ENCODE data around the gene MEMO1. TPM values are rescaled to one million over a fixed set of nuclear protein-coding genes. Genes with fewer than 3 reads are reported as not detected.
"Not testable (repeated sequence)": the region's sequence is repeated elsewhere in the genome, so short reads cannot be mapped to it uniquely, and the experiment has no call there.

MEMO1 gene
- total and polyA plus RNA-seq, 2 of the 4 experiments (the other 2 are of a cell fraction): 23.7 to 49.7 TPM

- H3K79me1 ChIP-seq (ENCODE audit: low read depth in 1 of 2, low read length in 2 of 2): peaks cover 0 to 3% of the 10 kb centered on the region in 2 experiments; a peak in 1 of 4 replicates
- H2BK5ac ChIP-seq (ENCODE audit: low read depth, low read length, poor library complexity, severe bottlenecking): no peak overlapping the region
- no peak overlapping the region for H3K56ac ChIP-seq (ENCODE audit: extremely low read depth, insufficient read depth, low read length)
- CTCF ChIA-PET: no interaction called here
- ATAC-seq (ENCODE audit: low read depth) (no peak), DNase-seq (no peak)
- no peak overlapping the region for H2BK120ac ChIP-seq (ENCODE audit: low read depth, low read length)
- H3K9me1 ChIP-seq (ENCODE audit: insufficient read depth, low read length): no peaks in the 10 kb centered on the region
- intact Hi-C loops (cut with micrococcal nuclease) (no loop called here), dilution Hi-C loops (cut with HindIII; ENCODE audit: low sequenced_read_pairs, unreplicated experiment) (no loop called here), in situ Hi-C loops (cut with MboI; ENCODE audit: low sequenced_read_pairs) (no loop called here)
- no peak overlapping the region for H3K4ac ChIP-seq (ENCODE audit: low read depth, low read length)
- H3K4me2 ChIP-seq (ENCODE audit: low read depth, low read length): no peak overlapping the region
- H3K23ac ChIP-seq (ENCODE audit: low read depth, low read length): no peak overlapping the region
- H3K9me3 ChIP-seq (ENCODE audit: control insufficient read depth, insufficient read depth, low read length): no peaks in the 10 kb centered on the region
- no peak overlapping the region for H2AFZ ChIP-seq (replicated peaks; ENCODE audit: low read length, poor library complexity)
- H4K91ac ChIP-seq (ENCODE audit: insufficient read depth, low read depth, low read length): no peak overlapping the region
- no peak overlapping the region for H4K8ac ChIP-seq (ENCODE audit: low read depth in 2 of 2, low read length in 2 of 2)
- no peaks in the 10 kb centered on the region for H3K4me1 ChIP-seq (ENCODE audit: control insufficient read depth, insufficient read depth, low read length)
- H2BK15ac ChIP-seq (ENCODE audit: low read depth, low read length): no peak overlapping the region
- H3K36me3 ChIP-seq (ENCODE audit: control insufficient read depth, insufficient read depth, low read length): no peaks in the 10 kb centered on the region
- H3K27ac ChIP-seq (ENCODE audit: insufficient read depth, low read length): no peak overlapping the region
- no peak overlapping the region for H2AK5ac ChIP-seq (ENCODE audit: low read depth, low read length)
- H3K14ac ChIP-seq (replicated peaks; ENCODE audit: low read depth, low read length): no peak overlapping the region
- H3K27me3 ChIP-seq (ENCODE audit: control insufficient read depth, insufficient read depth, low read length): no peaks in the 10 kb centered on the region
- H4K5ac ChIP-seq (ENCODE audit: low read depth, low read length): no peak overlapping the region
- TF ChIP-seq MAFK (IDR thresholded peaks at IDR 0.05; ENCODE audit: low read depth, low read length) (peak; percentile 43), MAZ (IDR thresholded peaks at IDR 0.05; ENCODE audit: borderline replicate concordance, low read depth, low read length) (no peak)
- POLR2A ChIA-PET (ENCODE audit: unreplicated experiment): no interaction called here
- BruUV-seq (replicated peaks): no TSS peak
- no peak overlapping the region for H3K18ac ChIP-seq (ENCODE audit: low read depth, low read length)
- H2BK20ac ChIP-seq (ENCODE audit: low read depth, low read length): no peak overlapping the region
- H3K4me3 ChIP-seq (ENCODE audit: insufficient read depth, low read depth, low read length): no peak overlapping the region
- H3K9ac ChIP-seq (ENCODE audit: low read depth, low read length): no peak overlapping the region
- no peaks in the 10 kb centered on the region for H4K20me1 ChIP-seq (ENCODE audit: insufficient read depth, low read length)
- no peak overlapping the region for H2AK9ac ChIP-seq (replicated peaks; ENCODE audit: low read depth, low read length, poor library complexity)
Measured at GRCh38 chr2:31853521-31853920, 157.3 kb downstream of the MEMO1 start.

GRCh38 chr2:31842150-31842549 is 168.7 kb downstream of the MEMO1 start:
- H3K9ac ChIP-seq (ENCODE audit: low read depth, low read length); H3K56ac ChIP-seq (ENCODE audit: extremely low read depth, insufficient read depth, low read length); H3K23ac ChIP-seq (ENCODE audit: low read depth, low read length); intact Hi-C loops (cut with micrococcal nuclease); H3K4me3 ChIP-seq (ENCODE audit: insufficient read depth, low read depth, low read length); H3K4me2 ChIP-seq (ENCODE audit: low read depth, low read length); H3K18ac ChIP-seq (ENCODE audit: low read depth, low read length); H3K14ac ChIP-seq (replicated peaks; ENCODE audit: low read depth, low read length); BruUV-seq (replicated peaks); H3K27me3 ChIP-seq (ENCODE audit: control insufficient read depth, insufficient read depth, low read length); H2AK9ac ChIP-seq (replicated peaks; ENCODE audit: low read depth, low read length, poor library complexity); H4K20me1 ChIP-seq (ENCODE audit: insufficient read depth, low read length); H2BK5ac ChIP-seq (ENCODE audit: low read depth, low read length, poor library complexity, severe bottlenecking); H3K36me3 ChIP-seq (ENCODE audit: control insufficient read depth, insufficient read depth, low read length); H3K9me1 ChIP-seq (ENCODE audit: insufficient read depth, low read length); H3K27ac ChIP-seq (ENCODE audit: insufficient read depth, low read length); H3K9me3 ChIP-seq (ENCODE audit: control insufficient read depth, insufficient read depth, low read length); H3K4ac ChIP-seq (ENCODE audit: low read depth, low read length); ATAC-seq (ENCODE audit: low read depth); H2AFZ ChIP-seq (replicated peaks; ENCODE audit: low read length, poor library complexity); H2BK120ac ChIP-seq (ENCODE audit: low read depth, low read length); POLR2A ChIA-PET (ENCODE audit: unreplicated experiment); H2BK20ac ChIP-seq (ENCODE audit: low read depth, low read length); CTCF ChIA-PET; H2BK15ac ChIP-seq (ENCODE audit: low read depth, low read length); in situ Hi-C loops (cut with MboI; ENCODE audit: low sequenced_read_pairs); H3K4me1 ChIP-seq (ENCODE audit: control insufficient read depth, insufficient read depth, low read length); H4K5ac ChIP-seq (ENCODE audit: low read depth, low read length); dilution Hi-C loops (cut with HindIII; ENCODE audit: low sequenced_read_pairs, unreplicated experiment); H4K8ac ChIP-seq (ENCODE audit: low read depth in 2 of 2, low read length in 2 of 2); H2AK5ac ChIP-seq (ENCODE audit: low read depth, low read length); H4K91ac ChIP-seq (ENCODE audit: insufficient read depth, low read depth, low read length); H3K79me1 ChIP-seq (ENCODE audit: low read depth in 1 of 2, low read length in 2 of 2); DNase-seq: not testable (repeated sequence)
- WGBS, 2 experiments (ENCODE audit: extremely low coverage in 2 of 2, insufficient read length in 1 of 2): no CpG with 5 or more reads among the region's 5 CpGs

Data from IMR-90 (cell line).